Measurements from ENCODE around the gene SSR4.

Gene SSR4

DNA sequence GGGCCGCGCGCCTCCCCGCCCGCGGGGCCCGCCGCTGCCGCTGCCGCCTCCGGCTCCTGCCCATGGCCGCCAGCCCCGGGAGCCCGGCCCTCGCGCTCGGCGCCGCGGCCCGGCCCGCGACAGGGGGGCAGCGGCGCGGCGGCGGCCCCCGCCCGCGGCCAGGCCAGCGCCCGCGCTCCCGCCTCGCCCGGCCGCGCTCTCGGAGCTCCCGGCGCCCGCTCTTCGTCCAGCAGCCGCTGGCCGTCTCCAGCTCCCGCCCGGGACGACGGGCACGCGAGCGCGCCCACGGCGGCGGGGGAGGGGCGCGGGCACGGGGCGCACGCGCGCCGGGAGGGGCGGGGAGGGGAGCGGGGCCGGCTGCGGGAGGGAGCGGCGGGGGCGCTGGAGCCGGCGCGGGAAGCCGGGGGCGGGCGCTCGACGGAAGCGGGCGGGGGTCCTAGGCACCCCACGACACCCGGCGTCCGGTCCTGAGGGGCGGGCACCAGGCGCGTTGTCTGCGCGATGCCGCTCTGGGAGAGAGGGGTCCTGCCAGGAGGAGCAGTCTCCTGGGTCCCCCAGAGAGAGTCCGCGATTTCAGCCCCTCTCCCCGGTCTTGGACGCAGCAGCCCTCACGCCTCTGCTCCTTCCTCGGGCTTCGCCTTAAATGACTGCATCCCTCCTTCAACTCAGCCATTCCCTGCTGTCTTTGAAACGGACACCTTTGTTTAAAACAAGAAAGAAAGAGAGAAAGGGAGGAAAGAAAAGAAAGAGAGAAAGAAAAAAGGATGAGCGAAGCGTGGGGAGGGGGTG lies 36.4 kb downstream of the SSR4 start:
- DNase-seq (ENCODE audit: low read depth) = no peak

DNA sequence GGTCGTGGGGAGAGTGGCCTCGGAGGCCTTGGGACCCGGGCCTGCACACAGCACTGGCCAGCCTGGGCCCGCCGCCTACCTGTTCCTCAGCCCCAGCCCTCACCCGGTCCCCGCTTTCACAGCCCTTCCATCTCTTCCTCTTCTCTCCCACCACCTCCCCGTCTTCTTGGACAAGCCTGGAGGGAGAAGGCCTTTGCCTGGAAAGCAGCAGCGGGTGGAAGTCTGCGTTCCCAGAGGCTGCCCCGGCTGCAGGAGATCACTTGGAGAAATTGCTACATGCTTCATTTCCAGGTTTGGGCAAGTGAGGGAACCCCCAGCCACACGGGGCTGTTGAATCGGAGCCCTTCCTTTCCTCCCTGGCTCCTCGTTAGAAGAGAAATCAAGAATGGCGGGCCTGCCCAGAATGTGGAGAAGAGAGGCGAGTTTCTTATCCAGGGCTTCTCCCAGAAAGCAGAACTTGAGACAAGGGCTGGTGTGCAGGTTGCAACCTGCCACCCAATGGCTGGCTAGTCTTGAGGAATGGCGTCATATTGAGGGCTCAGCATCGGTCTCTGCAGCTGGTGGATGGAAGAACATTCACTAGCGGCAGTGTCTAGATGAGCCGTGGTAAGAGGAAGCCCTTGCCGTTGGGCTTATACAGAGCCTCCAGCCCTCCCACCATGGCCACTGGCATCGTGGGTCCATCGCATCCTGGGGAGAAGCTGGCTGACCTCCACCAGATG lies 37.1 kb downstream of the SSR4 start:
- no peak for DNase-seq (ENCODE audit: low read depth)

DNA sequence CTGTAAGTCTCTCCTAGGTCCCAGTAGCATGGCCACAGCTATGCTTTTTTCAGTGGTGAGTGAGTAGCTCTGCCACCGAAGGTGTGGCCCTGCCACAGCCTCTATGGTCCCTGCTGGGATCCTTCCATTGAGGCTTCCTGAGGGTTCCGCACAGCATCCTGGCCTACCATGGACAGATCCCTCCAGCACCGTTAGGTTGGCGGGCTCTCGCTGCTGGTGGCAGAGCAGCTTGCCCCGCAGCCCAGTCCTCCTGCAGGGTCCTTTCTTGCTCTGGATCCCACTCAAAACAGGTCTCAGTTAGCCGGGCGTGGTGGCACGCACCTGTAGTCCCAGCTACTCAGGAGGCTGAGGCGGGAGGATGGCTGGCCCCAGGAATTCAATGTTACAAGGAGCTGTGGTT lies 38.3 kb downstream of the SSR4 start:
- DNase-seq (ENCODE audit: low read depth) = no peak

DNA sequence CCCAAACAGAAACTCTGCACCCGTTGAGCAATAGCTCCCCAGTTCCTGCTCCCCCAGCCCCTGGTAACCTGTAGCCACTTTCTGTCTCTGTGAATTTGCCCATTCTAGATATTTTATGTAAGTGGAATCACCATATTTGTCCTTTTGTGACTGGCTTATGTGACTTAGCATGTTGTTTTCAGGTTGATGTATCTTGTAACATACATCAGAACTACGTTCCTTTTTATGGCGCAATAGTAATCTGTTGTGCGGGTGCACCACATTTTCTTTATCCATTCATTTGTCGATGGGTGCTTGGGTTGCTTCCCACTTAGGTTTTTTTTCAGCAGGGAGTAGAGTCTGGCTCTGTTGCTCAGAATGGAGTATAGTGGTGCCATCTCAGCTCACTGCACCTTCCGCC lies 42.5 kb downstream of the SSR4 start:
- DNase-seq (ENCODE audit: low read depth) = no peak

DNA sequence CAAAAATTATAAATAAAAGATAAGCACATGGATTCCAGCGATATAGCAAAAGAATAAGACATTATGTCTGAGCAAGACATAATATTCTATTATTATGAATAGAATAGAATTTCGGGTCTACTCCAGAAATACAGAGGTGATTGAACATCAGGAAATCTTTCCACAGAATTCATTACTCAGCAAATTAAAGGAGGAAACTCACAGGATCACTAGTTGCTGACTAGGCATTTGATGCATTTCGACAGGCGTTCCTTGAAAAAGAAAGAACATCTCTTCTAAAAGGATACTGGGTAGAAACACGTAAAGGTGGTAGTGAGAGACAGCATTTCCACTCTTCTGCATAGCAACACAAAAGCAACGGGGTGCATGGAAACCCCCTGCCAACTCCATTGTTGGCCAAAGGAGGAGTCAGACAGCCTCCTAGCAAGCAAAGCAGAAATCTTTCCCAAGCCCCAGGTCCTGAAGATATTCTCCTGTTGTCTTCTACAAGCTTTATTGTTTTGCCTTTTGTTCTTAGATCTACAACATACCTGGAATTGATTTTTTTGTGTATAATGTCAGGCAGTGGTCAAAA lies 50.1 kb downstream of the SSR4 start:
- DNase-seq (ENCODE audit: low read depth) = no peak

DNA sequence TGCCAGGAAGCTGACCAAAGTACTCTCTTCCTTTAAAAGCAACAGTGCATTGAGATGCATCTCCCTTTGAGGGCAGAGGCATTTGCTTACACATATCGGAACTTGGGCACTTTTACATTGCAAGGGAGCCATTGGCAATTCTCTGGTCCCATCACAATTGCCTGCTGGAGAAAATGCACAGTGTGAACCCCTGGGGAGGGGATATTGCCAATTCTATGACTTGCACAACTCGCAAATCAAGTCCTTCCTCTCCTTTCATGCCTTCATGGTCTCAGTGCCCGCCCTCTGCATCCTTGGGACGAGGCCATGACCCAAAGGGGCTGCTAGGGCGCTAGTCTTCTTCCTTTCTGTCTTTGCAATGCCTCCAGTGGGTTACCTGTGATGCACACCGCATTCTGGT lies 50.7 kb downstream of the SSR4 start:
- DNase-seq (ENCODE audit: low read depth) = no peak

DNA sequence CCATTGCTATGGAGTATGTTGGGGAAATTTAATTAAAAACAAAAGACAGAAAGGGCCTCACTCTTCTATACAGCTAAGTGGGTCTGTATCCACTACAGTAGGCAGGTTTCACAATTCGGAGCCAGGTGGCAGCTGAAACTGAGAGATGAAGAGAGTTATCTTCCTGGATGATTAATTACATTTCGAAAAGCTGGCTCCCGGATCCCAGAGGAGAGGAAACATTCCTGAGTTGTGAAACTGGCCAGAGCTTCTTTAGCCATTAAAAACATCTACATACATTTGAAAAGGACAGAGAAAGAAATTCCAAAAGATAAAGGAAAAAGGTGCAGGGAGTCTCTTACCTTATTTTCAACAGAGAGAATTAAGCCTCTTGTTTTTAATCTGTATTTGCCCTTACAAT lies 51.4 kb downstream of the SSR4 start:
- DNase-seq (ENCODE audit: low read depth) = no peak

Measured in stimulated activated CD8-positive, alpha-beta memory T cell treated with anti-CD3 and anti-CD28 coated beads, Interleukin-15, amount 100 ng/mL, for 24 hours (primary cell).